ENCODE measurements around the gene ZNF664. TPM values are rescaled to one million over a fixed set of nuclear protein-coding genes. Genes with fewer than 3 reads are reported as not detected.

ZNF664 gene
- total RNA-seq, 1 experiment from 2014 or later: 80.8 TPM

DNA sequence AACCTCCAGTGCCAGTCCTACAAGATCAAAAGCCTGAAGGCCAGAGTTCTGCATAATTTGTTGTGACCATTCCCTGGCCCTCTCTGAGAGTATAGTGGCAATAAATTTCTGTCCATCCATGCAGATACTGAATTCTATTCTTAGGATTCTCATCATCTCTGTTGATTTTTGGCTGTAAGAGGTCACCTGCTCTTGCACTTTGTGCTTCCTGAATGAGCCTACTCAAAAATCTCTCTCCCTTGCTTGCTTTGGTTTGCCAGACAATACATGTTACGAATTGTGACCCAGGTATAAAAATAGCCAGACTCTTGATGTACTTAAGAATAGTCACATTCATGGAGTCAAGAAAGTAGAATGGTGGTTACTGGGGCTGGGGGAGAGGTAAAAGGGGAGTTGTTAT, 16.7 kb downstream of the ZNF664 start:
- no peak for TF ChIP-seq EZH2phosphoT487 (IDR thresholded peaks at IDR 0.05; ENCODE audit: borderline replicate concordance, low read length)
- TF ChIP-seq, protein P1, sequence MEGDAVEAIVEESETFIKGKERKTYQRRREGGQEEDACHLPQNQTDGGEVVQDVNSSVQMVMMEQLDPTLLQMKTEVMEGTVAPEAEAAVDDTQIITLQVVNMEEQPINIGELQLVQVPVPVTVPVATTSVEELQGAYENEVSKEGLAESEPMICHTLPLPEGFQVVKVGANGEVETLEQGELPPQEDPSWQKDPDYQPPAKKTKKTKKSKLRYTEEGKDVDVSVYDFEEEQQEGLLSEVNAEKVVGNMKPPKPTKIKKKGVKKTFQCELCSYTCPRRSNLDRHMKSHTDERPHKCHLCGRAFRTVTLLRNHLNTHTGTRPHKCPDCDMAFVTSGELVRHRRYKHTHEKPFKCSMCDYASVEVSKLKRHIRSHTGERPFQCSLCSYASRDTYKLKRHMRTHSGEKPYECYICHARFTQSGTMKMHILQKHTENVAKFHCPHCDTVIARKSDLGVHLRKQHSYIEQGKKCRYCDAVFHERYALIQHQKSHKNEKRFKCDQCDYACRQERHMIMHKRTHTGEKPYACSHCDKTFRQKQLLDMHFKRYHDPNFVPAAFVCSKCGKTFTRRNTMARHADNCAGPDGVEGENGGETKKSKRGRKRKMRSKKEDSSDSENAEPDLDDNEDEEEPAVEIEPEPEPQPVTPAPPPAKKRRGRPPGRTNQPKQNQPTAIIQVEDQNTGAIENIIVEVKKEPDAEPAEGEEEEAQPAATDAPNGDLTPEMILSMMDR (conservative IDR thresholded peaks at IDR 0.05; ENCODE audit: low read depth, low read length): no peak
- no peak for TF ChIP-seq EZH2 (IDR thresholded peaks at IDR 0.05; ENCODE audit: low read length, unreplicated experiment)
- no peak overlapping the region for H3K27ac ChIP-seq (ENCODE audit: low read length)
- no peak overlapping the region for H3K4me2 ChIP-seq (ENCODE audit: low read length)
- no peaks in the 10 kb centered on the region for H3K9me2 ChIP-seq (replicated peaks; ENCODE audit: low read length)
- peaks cover 62% of the 10 kb centered on the region for H3K36me3 ChIP-seq (ENCODE audit: low read depth, low read length)
- no peak overlapping the region for H3K4me3 ChIP-seq (ENCODE audit: low read length)
- ChIA-PET CTCF (no interaction called here), POLR2A (ENCODE audit: unreplicated experiment) (no interaction called here)
- no peaks in the 10 kb centered on the region for H3F3A ChIP-seq (ENCODE audit: low read length, unreplicated experiment)
- H3K27me3 ChIP-seq (ENCODE audit: low read length): no peaks in the 10 kb centered on the region
- intact Hi-C loops (cut with micrococcal nuclease): no loop called here
- no peak overlapping the region for H3K9ac ChIP-seq (ENCODE audit: low read length)
- H3K4me1 ChIP-seq (ENCODE audit: insufficient read depth, low read length): no peaks in the 10 kb centered on the region
- H3K79me2 ChIP-seq (ENCODE audit: low read length): peaks cover 22% of the 10 kb centered on the region
- H2AFZ ChIP-seq (ENCODE audit: low read length): no peak overlapping the region
- peaks cover 5% of the 10 kb centered on the region; the same call in 1 of the 2 replicates for H4K20me1 ChIP-seq (ENCODE audit: low read length)
- no TSS peak for BruUV-seq (replicated peaks)
- ATAC-seq (no peak), DNase-seq (no peak)
- no peaks in the 10 kb centered on the region for H3K9me3 ChIP-seq (ENCODE audit: low read length)

DNA sequence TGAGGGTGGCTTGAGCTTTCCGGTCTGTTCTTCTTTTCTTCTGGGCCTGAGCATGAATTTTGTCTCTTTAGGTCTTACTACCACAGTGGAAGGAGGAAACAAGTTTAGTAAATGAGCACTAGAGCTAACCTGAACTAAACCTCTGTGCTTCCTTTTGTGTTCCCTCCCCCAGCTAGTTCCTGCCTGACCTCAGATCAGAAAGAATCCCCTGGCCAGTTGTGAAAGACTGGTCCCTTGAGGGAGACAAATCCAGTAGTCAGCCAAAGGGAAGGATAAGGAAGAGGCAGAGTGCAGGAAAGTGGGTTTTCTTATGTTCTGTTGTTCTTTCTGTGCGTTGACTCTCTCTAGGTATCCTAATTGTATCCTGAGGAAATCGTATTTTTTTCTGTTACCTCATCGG, 17.5 kb downstream of the ZNF664 start:
- intact Hi-C loops (cut with micrococcal nuclease): no loop called here
- Histone ChIP-seq H3K4me1 (ENCODE audit: insufficient read depth, low read length) (no peaks in the 10 kb centered on the region), H3K27ac (ENCODE audit: low read length) (no peak overlapping the region), H3K27me3 (ENCODE audit: low read length) (no peaks in the 10 kb centered on the region), H3K9ac (ENCODE audit: low read length) (no peak overlapping the region), H4K20me1 (ENCODE audit: low read length) (no peaks in the 10 kb centered on the region), H3K9me2 (replicated peaks; ENCODE audit: low read length) (no peaks in the 10 kb centered on the region), H3K4me2 (ENCODE audit: low read length) (no peak overlapping the region), H3K36me3 (ENCODE audit: low read depth, low read length) (peaks cover 62% of the 10 kb centered on the region), H3F3A (ENCODE audit: low read length, unreplicated experiment) (no peaks in the 10 kb centered on the region), H3K9me3 (ENCODE audit: low read length) (no peaks in the 10 kb centered on the region), H3K4me3 (ENCODE audit: low read length) (no peak overlapping the region), H3K79me2 (ENCODE audit: low read length) (peaks cover 16% of the 10 kb centered on the region; the same call in 1 of the 2 replicates), H2AFZ (ENCODE audit: low read length) (no peak overlapping the region)
- POLR2A ChIA-PET (ENCODE audit: unreplicated experiment): no interaction called here
- no peak for DNase-seq
- BruUV-seq (replicated peaks): no TSS peak
- TF ChIP-seq, protein P1 (conservative IDR thresholded peaks at IDR 0.05; ENCODE audit: low read depth, low read length): no peak
- no peak for TF ChIP-seq EZH2 (IDR thresholded peaks at IDR 0.05; ENCODE audit: low read length, unreplicated experiment)
- no peak for TF ChIP-seq EZH2phosphoT487 (IDR thresholded peaks at IDR 0.05; ENCODE audit: borderline replicate concordance, low read length)
- ATAC-seq: no peak
- CTCF ChIA-PET: no interaction called here

DNA sequence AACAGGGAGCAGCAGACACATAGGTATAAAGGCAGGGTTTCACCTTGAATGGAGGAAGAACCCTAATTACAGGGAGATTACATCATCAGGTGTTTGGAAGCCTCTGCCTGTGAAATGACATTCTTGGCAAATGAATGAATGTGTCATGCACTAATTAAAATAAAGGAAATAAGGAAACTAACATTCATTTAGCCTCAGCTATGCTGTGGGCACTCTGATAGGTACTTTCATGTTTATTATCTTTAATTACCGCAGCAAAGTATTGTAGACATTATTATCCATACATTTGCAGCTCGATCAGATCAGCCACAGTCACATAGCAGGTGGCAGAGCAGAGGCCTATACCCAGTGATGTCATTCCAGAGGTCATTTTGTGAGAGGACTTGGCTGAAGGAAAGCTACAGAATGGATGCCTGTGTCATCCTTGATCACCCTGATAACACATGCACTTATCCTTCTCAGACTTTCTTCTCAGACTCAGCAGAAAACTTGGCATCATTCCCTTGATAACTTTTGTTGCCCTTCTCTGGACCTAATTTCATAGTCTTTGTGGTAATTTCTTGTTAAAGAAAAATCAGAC, 18.4 kb downstream of the ZNF664 start:
- H3K27me3 ChIP-seq (ENCODE audit: low read length): no peaks in the 10 kb centered on the region
- no peak overlapping the region for H3K4me2 ChIP-seq (ENCODE audit: low read length)
- no peak overlapping the region for H3K27ac ChIP-seq (ENCODE audit: low read length)

More for the DNA sequence above, 18.4 kb downstream of the ZNF664 start:
- Histone ChIP-seq H2AFZ (ENCODE audit: low read length) (no peak overlapping the region), H3K9me2 (replicated peaks; ENCODE audit: low read length) (no peaks in the 10 kb centered on the region), H3K36me3 (ENCODE audit: low read depth, low read length) (peaks cover 62% of the 10 kb centered on the region), H4K20me1 (ENCODE audit: low read length) (no peaks in the 10 kb centered on the region), H3K4me3 (ENCODE audit: low read length) (no peak overlapping the region), H3K4me1 (ENCODE audit: insufficient read depth, low read length) (no peaks in the 10 kb centered on the region), H3K9me3 (ENCODE audit: low read length) (no peaks in the 10 kb centered on the region), H3K79me2 (ENCODE audit: low read length) (peaks cover 22% of the 10 kb centered on the region; the same call in 1 of the 2 replicates), H3F3A (ENCODE audit: low read length, unreplicated experiment) (no peaks in the 10 kb centered on the region), H3K9ac (ENCODE audit: low read length) (no peak overlapping the region)
- POLR2A ChIA-PET (ENCODE audit: unreplicated experiment): no interaction called here
- BruUV-seq (replicated peaks): no TSS peak
- CTCF ChIA-PET: no interaction called here
- no peak for DNase-seq
- intact Hi-C loops (cut with micrococcal nuclease): no loop called here
- TF ChIP-seq EZH2 (IDR thresholded peaks at IDR 0.05; ENCODE audit: low read length, unreplicated experiment): no peak
- TF ChIP-seq EZH2phosphoT487 (IDR thresholded peaks at IDR 0.05; ENCODE audit: borderline replicate concordance, low read length): no peak
- TF ChIP-seq, protein P1 (conservative IDR thresholded peaks at IDR 0.05; ENCODE audit: low read depth, low read length): no peak
- ATAC-seq: no peak; the same call in 1 of the 2 replicates
